Hair follicular keratinocyte (primary cell): ENCODE measurements around the gene SELENOP. TPM values are rescaled to one million over a fixed set of nuclear protein-coding genes. Genes with fewer than 3 reads are reported as not detected.

ENCODE experiments used
- total RNA-seq: library from RNA; depleted of rRNA; stranded (reverse); fragments of >200 nt; gene quantifications from 2 replicates; pipeline ENCODE4 v1.2.3, GENCODE V29; 2015

The SELENOP gene, protein sequence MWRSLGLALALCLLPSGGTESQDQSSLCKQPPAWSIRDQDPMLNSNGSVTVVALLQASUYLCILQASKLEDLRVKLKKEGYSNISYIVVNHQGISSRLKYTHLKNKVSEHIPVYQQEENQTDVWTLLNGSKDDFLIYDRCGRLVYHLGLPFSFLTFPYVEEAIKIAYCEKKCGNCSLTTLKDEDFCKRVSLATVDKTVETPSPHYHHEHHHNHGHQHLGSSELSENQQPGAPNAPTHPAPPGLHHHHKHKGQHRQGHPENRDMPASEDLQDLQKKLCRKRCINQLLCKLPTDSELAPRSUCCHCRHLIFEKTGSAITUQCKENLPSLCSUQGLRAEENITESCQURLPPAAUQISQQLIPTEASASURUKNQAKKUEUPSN
- total RNA-seq: 16.9 and 17.4 TPM in 2 replicates

DNA sequence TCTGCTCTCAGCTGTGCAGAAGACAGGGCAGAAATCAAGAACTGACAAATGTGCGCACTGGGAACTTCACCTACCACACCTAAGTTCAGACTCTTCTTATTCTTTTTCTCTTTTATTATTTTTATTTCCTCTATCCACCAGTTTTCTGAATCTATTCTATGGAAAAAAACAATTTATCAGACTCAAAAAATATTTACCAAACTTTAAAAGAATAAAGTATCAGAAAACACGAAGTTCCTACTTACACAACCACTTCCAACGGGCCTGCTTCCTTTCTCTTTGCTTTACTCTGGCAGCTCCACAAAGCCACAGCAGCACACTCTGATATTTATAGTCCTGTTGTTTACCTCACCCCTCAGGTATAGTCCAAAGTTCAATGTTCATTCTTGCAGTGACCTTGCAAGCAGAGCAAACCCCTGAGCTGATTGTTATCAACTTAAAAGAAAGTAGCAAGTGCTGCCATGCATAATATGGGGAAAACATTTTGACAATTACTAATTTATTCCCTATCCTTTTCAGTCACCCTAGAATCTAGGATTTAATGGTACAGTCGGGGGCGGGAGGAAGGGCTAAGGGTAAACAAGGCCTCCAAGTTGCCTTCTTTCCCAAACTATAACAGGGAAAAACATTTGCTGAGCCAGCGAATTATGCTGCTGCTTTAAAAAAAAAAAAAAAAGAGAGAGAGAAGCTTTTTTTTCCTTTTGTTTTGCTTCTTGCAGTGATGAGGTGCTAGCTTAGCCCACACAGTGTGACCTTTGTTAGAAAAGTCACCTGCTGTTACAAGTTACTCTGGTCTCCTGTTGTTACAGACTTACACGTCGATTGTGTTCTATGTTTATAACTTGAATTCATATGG lies at the start of gene SELENOP:
Gene SELENOP, minus strand, starts transcription at position 302 of the 856 bp plus-strand sequence. CDS start 3,539 bp downstream, outside the sequence.

DNA sequence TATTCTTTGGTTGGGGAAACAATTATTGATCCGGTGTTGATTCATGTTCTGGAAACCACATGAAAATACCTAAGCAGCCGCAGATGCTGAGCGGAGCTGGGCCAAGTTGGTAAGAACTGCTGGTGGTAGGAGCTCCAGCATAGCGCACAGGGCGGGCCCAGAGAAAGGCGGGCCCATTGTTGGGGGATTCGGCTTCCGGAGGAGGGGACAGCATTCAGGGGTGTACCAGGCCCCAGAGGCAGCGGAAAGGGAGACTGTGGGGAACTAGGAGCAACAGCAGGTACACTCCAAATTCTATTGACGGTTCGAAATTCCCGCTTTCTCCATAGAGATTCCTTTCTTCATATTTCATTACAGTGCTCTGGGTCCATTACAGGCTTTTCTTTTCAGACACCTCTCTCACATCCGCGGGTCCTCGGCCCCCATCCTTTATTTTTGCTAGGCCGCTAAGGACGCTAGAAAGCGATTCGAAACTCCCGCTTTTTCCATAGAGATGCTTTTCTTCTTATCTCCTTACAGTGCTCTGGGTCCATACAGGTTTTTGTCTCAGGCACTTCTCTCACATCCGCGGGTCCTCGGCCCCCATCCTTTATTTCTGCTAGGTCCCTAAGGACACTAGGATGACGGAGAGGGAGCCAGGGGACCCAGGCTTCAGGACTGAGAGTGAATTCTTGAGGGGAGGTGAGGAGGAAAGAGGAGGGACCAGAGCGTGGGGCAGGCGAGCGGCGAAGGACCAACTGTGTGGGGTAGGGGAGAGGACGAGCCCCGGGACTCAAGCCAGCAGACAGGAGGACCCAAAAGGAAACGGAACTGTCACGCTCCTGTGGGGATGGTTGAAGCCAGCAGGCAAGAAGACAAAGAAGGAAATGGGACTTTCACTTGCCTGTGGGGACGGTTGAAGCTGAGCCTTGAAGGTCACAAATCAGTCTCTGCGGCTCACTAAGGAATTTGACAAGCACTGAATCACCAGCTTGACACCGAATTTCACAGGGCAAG lies 54.8 kb downstream of the SELENOP start, which contains the start of gene CCDC152:
Gene CCDC152, plus strand, starts transcription at position 213 of the 996 bp plus-strand sequence. CDS start 2,304 bp downstream, outside the sequence.

Other genes starting within 250 kb of the SELENOP start
- gene CCDC152, start 55.1 kb downstream of the SELENOP start, total RNA-seq: 4.5 and 5.3 TPM in 2 replicates
- 0.15 and 0.31 TPM in 2 replicates for gene ANXA2R, start 228.4 kb upstream of the SELENOP start, total RNA-seq